Measurements from ENCODE around the gene EDRF1.

DNA sequence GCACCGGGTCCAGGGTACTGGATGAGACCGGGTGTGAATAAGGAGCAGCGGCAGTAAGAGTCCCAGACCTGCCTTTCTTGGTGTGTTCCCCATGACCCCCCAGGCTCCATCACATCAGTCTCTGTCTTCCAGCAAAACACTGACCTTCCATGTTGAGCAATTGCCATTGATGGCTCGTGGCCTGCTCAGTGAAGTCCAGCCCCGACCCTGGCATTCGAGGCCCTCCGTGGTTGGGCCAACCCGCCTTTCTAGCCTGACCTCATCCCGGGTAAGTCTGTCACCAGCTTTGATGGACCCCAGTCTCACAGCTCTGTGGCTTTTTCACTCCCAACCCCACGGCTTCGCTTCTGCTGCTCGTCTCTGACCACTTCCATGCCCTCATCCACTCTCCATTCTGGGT lies 49.7 kb downstream of the EDRF1 start:
- TF ChIP-seq CTCF (IDR thresholded peaks at IDR 0.05) (no peak), POLR2A (IDR thresholded peaks at IDR 0.05) (no peak)
